Peyer's patch (tissue), 4 donors: ENCODE results near the gene AARS2. TPM values are rescaled to one million over a fixed set of nuclear protein-coding genes. Genes with fewer than 3 reads are reported as not detected.

ENCODE experiments used
- DNase-seq, 3 donors: peaks; one replicate each; pipeline ENCODE4 v3.0.0-alpha.2; 2017 to 2019
- H3K27ac ChIP-seq, 4 donors: fragments of 200-600 bp; sonication (generic); one replicate each; pipeline ENCODE4 v1.5.1; 2016 to 2019
- H3K27me3 ChIP-seq, 2 donors: fragments of 200-600 bp; sonication (generic); one replicate each; pipeline ENCODE4 v1.5.1; 2019
- H3K36me3 ChIP-seq, 3 donors: fragments of 200-600 bp; sonication (generic); one replicate each; pipeline ENCODE4 v1.5.1; 2016 to 2019
- H3K4me1 ChIP-seq, 4 donors: fragments of 200-600 bp; sonication (generic); one replicate each; pipeline ENCODE4 v1.5.1; 2016 to 2019
- H3K4me3 ChIP-seq, 4 donors: fragments of 200-600 bp; sonication (generic); 1 replicate in 3 of 4; 2 replicates in 1 of 4; pipeline ENCODE4 v1.5.1; 2016 to 2019; ENCODE audit warnings: mild to moderate bottlenecking in 1 of 4
- H3K9me3 ChIP-seq, 4 donors: fragments of 200-600 bp; sonication (generic); one replicate each; pipeline ENCODE4 v1.5.1; 2016 to 2019; ENCODE audit warnings: mild to moderate bottlenecking in 1 of 4
- CTCF ChIP-seq, 6 experiments: fragments of 450-650 bp in 4 of 6; fragments of 200-600 bp in 2 of 6; sonication (generic) in 1 of 6; IDR thresholded peaks; one replicate each; pipeline ENCODE4 v1.5.1; 2017 to 2019; ENCODE audit warnings: antibody characterized with exemption in 6 of 6, mild to moderate bottlenecking in 3 of 6, moderate library complexity in 1 of 6
- POLR2A ChIP-seq, 2 donors: fragments of 450-650 bp; IDR thresholded peaks; one replicate each; pipeline ENCODE4 v1.5.1; 2017; ENCODE audit warnings: antibody characterized with exemption in 2 of 2, mild to moderate bottlenecking in 2 of 2, moderate library complexity in 2 of 2
- total RNA-seq, 4 donors: library from RNA; depleted of rRNA; stranded (reverse); fragments of >200 nt; gene quantifications; one replicate each; pipeline ENCODE4 v1.1.0, GENCODE V29; 2016

AARS2 gene
- total RNA-seq, 4 donors from 2014 or later: 31.5 to 54.7 (median 37.6) TPM

GRCh38 chr6:44342052-44342451, 28.9 kb upstream of the AARS2 start:
- Histone ChIP-seq H3K27ac (no peak overlapping the region), H3K4me1 (peaks cover 0 to 3% (median 0%) of the 10 kb centered on the region in 4 donors), H3K4me3 (peak overlapping the region in 1 of 4 donors; percentile 32), H3K27me3 (no peaks in the 10 kb centered on the region), H3K9me3 (no peaks in the 10 kb centered on the region), H3K36me3 (no peaks in the 10 kb centered on the region)
- TF ChIP-seq CTCF (IDR thresholded peaks at IDR 0.05) (no peak), POLR2A (IDR thresholded peaks at IDR 0.05) (no peak)
- DNase-seq: no peak

DNA sequence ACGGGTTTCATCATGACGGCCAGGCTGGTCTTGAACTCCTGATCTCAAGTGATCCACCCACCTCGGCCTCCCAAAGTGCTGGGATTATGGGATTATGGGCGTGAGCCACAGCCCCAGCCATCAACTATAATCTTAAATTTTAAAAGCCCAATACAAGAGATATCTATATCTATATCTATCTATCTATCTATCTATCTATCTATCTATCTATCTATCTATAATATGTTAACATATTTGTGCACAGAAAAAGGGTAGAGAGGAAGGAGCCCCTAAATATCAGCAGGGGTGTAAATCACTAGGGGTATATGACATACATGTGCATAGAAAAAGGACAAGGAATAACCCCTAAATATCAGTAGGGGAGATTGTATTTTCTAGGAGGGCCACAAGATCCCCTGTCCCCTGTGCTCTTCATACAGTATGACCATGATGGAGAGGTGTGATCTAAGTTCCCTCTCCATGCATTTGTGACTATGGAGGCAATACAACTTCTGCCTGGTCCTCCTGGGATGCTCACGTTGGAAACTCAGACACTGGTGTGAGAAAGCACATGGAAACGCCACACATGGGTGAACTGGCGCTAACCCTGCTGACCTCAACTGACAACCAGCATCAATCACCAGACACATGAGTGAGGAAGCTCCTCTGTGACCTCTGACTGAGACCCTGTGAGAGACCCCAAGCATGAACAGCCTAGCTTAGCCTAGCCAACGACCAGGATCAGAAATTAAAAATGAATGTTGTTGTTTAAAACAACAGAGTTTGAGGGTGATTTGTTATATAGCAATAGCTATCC, 28.1 kb upstream of the AARS2 start:
- TF ChIP-seq POLR2A (IDR thresholded peaks at IDR 0.05) (no peak), CTCF (IDR thresholded peaks at IDR 0.05) (no peak)

GRCh38 chr6:44339763-44340625, 26.8 kb upstream of the AARS2 start:
- no peak overlapping the region for H3K4me3 ChIP-seq
- DNase-seq: no peak
- H3K4me1 ChIP-seq: peaks cover 0 to 3% (median 0%) of the 10 kb centered on the region in 4 donors
- H3K27me3 ChIP-seq: no peaks in the 10 kb centered on the region
- H3K36me3 ChIP-seq: no peaks in the 10 kb centered on the region
- no peak for TF ChIP-seq CTCF (IDR thresholded peaks at IDR 0.05)
- H3K27ac ChIP-seq: no peak overlapping the region
- no peaks in the 10 kb centered on the region for H3K9me3 ChIP-seq

More for the DNA sequence above, 28.1 kb upstream of the AARS2 start:
- Histone ChIP-seq H3K4me3 (no peak overlapping the region), H3K36me3 (no peaks in the 10 kb centered on the region), H3K27me3 (no peaks in the 10 kb centered on the region), H3K27ac (no peak overlapping the region), H3K4me1 (peaks cover 0 to 3% (median 0%) of the 10 kb centered on the region in 4 donors), H3K9me3 (no peaks in the 10 kb centered on the region)
- no peak for DNase-seq

GRCh38 chr6:44339301-44339700, 26.2 kb upstream of the AARS2 start:
- no peaks in the 10 kb centered on the region for H3K27me3 ChIP-seq
- H3K4me1 ChIP-seq: peaks cover 0 to 3% (median 0%) of the 10 kb centered on the region in 4 donors
- no peak for TF ChIP-seq POLR2A (IDR thresholded peaks at IDR 0.05)
- TF ChIP-seq CTCF (IDR thresholded peaks at IDR 0.05): no peak
- no peaks in the 10 kb centered on the region for H3K9me3 ChIP-seq
- no peaks in the 10 kb centered on the region for H3K36me3 ChIP-seq
- H3K27ac ChIP-seq: no peak overlapping the region
- no peak for DNase-seq
- H3K4me3 ChIP-seq: no peak overlapping the region

DNA sequence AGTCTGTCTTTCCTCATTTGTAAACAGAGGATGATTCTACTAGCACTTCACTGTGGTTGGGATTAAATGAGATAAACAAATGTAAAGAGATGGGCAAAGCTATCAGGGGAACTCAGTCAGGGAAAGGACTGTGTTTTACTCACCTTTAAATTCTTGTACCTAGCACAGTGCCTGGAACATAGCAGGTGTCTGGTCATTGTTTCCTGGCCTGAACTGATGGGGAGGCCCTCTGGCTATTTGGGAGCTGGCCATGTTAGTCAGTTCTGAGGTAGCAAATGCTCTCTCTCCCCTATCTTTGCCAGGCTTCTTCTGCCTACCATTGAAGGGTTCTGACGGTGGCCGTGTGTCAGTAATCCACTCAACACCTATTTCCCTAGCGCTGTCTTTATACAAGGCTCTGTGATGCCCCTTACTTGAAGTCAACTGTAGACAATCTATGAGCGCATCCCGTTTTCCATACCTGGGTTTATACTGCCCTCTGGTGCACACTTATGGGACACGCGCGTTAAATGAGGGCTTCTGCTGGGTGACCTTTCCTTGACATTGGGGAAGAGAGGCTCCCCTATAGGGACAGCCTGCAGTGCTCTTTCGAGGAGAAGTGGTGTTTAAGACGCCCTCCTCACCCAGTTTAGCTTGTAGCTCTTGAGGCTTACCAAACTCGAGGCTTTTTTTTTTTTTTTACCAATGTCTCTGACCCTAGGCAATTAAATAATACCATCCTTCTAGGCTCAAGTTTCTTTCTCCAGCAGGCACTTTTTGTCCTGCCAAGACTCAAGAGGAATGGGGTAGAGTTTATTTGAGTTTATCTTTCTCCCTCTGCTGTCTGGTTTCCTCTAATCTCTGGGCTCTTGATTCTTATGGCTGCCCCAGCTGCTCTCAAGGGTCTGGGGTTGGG, 25.3 kb upstream of the AARS2 start:
- Histone ChIP-seq H3K4me3 (no peak overlapping the region), H3K4me1 (peaks cover 0 to 3% (median 0%) of the 10 kb centered on the region in 4 donors), H3K27ac (no peak overlapping the region), H3K9me3 (no peaks in the 10 kb centered on the region), H3K27me3 (no peaks in the 10 kb centered on the region), H3K36me3 (no peaks in the 10 kb centered on the region)
- TF ChIP-seq POLR2A (IDR thresholded peaks at IDR 0.05) (no peak), CTCF (IDR thresholded peaks at IDR 0.05) (peak; percentile 29 to 85 (median 75))
- DNase-seq: peak; percentile 56 to 87 (median 67)
